Osteocyte (in vitro differentiated cells): Measurements from ENCODE around the gene ISY1. TPM values are rescaled to one million over a fixed set of nuclear protein-coding genes. Genes with fewer than 3 reads are reported as not detected.

Experiments
- DNase-seq: peaks from one replicate; pipeline ENCODE4 v3.0.0; 2021; ENCODE audit warnings: mixed read lengths; ENCODE audit not compliant: unreplicated experiment; ENCODE audit errors: extremely low spot score
- H3K27ac Mint-ChIP-seq: one replicate; pipeline ENCODE4 v1.8.0; 2021; ENCODE audit warnings: mild to moderate bottlenecking, mixed read lengths; ENCODE audit not compliant: unreplicated experiment
- H3K27me3 Mint-ChIP-seq: one replicate; pipeline ENCODE4 v1.8.0; 2021; ENCODE audit warnings: mixed read lengths; ENCODE audit not compliant: unreplicated experiment
- H3K36me3 Mint-ChIP-seq: one replicate; pipeline ENCODE4 v1.8.0; 2021; ENCODE audit warnings: mixed read lengths; ENCODE audit not compliant: unreplicated experiment
- H3K4me1 Mint-ChIP-seq: one replicate; pipeline ENCODE4 v1.8.0; 2021; ENCODE audit warnings: mixed read lengths; ENCODE audit not compliant: unreplicated experiment
- H3K4me3 Mint-ChIP-seq: one replicate; pipeline ENCODE4 v1.8.0; 2021; ENCODE audit warnings: mild to moderate bottlenecking, moderate library complexity, mixed read lengths; ENCODE audit not compliant: unreplicated experiment
- H3K9me3 Mint-ChIP-seq: one replicate; pipeline ENCODE4 v1.8.0; 2021; ENCODE audit warnings: mixed read lengths; ENCODE audit not compliant: unreplicated experiment
- total RNA-seq: library from RNA; stranded (reverse); gene quantifications from 2 replicates; pipeline ENCODE4 v1.2.1, GENCODE V29; 2021
- TF ChIP-seq, protein P1 (sequence below): fragments of 200-600 bp; sonication (generic); IDR thresholded peaks from 2 replicates; pipeline ENCODE4 v1.5.0; 2021; ENCODE audit warnings: antibody characterized with exemption, mild to moderate bottlenecking, moderate library complexity

ISY1 gene
- total RNA-seq, 1 donor from 2014 or later: 42.6 TPM

DNA sequence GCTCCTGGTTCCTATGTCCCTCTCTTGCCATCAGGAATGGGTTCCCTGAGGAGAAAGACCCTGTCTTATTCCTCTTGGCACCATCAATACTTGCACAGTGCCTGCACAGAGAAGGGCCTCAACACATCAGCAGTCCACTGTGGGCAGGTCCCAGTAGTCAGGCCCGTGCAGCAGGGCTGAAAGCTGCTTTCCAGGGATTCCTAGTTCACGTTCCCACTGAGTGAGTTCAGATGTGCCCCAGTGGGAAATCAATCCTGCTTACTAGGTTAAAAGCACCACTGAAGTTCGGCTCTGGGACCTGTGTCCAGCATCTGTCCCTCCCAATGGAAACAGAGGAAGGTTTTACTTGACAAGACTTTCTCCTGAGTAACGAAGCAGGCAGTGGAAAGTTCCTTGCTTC is 55.0 kb downstream of the ISY1 start:
- Mint-ChIP-seq H3K27me3 (no peaks in the 10 kb centered on the region), H3K36me3 (peaks cover 8% of the 10 kb centered on the region), H3K4me1 (no peaks in the 10 kb centered on the region), H3K27ac (no peak overlapping the region), H3K4me3 (no peak overlapping the region), H3K9me3 (no peaks in the 10 kb centered on the region)
- TF ChIP-seq, protein P1, sequence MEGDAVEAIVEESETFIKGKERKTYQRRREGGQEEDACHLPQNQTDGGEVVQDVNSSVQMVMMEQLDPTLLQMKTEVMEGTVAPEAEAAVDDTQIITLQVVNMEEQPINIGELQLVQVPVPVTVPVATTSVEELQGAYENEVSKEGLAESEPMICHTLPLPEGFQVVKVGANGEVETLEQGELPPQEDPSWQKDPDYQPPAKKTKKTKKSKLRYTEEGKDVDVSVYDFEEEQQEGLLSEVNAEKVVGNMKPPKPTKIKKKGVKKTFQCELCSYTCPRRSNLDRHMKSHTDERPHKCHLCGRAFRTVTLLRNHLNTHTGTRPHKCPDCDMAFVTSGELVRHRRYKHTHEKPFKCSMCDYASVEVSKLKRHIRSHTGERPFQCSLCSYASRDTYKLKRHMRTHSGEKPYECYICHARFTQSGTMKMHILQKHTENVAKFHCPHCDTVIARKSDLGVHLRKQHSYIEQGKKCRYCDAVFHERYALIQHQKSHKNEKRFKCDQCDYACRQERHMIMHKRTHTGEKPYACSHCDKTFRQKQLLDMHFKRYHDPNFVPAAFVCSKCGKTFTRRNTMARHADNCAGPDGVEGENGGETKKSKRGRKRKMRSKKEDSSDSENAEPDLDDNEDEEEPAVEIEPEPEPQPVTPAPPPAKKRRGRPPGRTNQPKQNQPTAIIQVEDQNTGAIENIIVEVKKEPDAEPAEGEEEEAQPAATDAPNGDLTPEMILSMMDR: no peak
- DNase-seq: no peak

DNA sequence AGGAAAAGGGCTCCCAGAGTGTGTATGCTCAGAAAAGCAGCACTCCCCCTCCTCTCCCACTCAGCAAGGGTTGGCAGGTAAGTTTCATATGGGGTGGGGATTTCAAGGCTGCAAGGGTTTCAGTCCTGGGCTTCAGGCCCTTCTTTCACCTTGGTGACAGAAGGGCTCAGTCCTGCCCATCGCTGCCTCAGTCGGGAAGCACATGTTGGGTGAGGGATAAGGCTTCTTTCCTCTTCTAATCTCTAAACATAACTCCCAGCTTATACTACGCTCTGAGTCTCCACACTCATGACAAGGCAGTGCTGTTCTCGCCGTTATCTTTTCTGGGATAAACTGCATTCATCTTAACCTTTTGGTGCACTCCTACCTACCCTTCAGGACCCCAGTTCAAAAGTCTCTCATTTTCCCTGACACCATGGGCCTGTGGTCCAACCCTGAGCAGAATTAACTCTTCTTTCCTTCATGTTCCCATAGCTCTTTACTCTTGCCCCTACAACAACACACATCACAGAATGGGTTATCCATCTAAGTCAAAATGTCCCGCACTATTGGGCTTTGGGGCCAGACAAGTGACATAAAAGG is 56.3 kb downstream of the ISY1 start:
- DNase-seq: no peak
- TF ChIP-seq, protein P1: no peak
- Mint-ChIP-seq H3K4me3 (no peak overlapping the region), H3K4me1 (no peaks in the 10 kb centered on the region), H3K27me3 (no peaks in the 10 kb centered on the region), H3K9me3 (no peaks in the 10 kb centered on the region), H3K27ac (no peak overlapping the region), H3K36me3 (peaks cover 8% of the 10 kb centered on the region)

DNA sequence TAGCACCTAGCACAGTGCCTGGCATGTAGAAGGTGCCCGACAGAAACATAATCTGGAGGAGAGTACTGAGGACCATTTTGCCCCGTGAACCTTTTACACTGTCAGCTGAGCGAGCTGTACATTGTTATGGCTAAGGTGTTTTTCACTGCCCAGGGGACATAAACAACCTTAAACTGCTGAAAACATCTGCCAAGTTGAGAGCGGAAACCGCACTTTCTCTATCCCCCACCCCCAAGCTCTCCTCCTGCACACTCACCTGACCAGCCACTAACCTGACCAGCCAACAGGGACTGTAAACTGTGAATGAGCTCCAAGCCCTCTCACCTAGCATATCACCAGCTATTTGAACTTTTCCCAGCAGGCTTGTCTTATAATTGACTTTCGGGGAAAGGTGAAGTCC is 56.8 kb downstream of the ISY1 start:
- H3K4me3 Mint-ChIP-seq: no peak overlapping the region
- H3K9me3 Mint-ChIP-seq: no peaks in the 10 kb centered on the region
- TF ChIP-seq, protein P1: no peak
- DNase-seq: no peak
- H3K27me3 Mint-ChIP-seq: no peaks in the 10 kb centered on the region
- no peaks in the 10 kb centered on the region for H3K4me1 Mint-ChIP-seq
- no peak overlapping the region for H3K27ac Mint-ChIP-seq
- H3K36me3 Mint-ChIP-seq: peaks cover 9% of the 10 kb centered on the region

DNA sequence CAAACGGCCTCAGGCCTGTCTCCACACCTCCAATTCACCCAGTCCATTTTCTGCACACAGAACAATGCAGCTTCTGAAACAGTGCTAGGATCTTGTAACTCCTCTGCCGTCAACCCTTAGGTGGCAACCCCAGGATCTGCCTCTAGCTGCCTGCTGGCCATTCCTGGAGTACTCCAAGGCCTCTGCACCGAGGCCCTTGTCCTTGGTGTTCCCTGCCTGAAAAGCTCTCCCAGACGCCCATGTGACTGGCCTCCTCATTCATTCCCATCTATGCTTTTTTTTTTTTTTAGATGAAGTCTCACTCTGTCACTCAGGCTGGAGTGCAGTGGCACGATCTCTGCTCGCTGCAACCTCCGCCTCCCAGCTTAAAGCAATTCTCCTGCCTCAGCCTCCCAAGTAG is 57.6 kb downstream of the ISY1 start:
- Mint-ChIP-seq H3K27ac (no peak overlapping the region), H3K36me3 (peaks cover 11% of the 10 kb centered on the region), H3K9me3 (peaks cover 2% of the 10 kb centered on the region), H3K27me3 (no peaks in the 10 kb centered on the region), H3K4me1 (no peaks in the 10 kb centered on the region), H3K4me3 (no peak overlapping the region)
- TF ChIP-seq, protein P1: no peak
- DNase-seq: no peak

DNA sequence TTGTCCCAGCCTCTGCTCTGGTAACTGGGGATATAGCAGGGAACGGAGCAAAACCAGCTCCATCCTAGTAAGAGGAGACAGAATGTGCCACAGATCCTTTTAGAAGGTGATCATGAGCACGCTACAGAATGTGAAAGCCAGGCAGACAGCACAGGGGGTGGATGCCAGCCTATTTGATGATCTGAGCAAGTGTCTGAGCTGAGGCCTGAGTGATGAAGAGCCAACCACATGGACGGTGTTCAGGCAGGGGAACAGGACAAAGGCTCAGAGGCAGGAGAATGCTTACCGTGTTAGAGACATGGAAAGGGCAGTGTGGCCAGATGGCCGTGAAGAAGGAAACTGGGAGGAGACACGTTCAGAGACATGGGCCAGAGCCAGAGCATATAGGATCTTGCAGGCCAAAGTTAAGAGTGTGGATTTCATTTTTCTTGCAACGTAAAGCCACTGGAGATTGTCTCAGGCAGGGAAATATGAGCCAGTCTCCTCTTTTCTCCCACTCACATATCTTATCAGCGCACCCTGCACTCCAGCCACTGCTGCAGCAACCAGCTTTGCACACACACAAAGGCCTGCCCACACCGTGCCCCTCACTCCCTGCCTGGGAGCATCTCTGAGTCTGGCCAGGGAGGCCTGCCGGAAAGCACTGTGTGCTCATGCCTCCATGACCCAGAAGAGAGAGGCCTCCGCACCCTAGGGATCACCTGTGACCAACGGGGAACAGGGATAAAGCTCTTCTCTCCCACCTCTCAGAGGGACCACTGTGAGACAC is 59.3 kb downstream of the ISY1 start:
- H3K9me3 Mint-ChIP-seq: peaks cover 4% of the 10 kb centered on the region
- H3K4me3 Mint-ChIP-seq: no peak overlapping the region
- no peaks in the 10 kb centered on the region for H3K27me3 Mint-ChIP-seq
- DNase-seq: no peak
- peaks cover 19% of the 10 kb centered on the region for H3K36me3 Mint-ChIP-seq
- H3K27ac Mint-ChIP-seq: no peak overlapping the region
- TF ChIP-seq, protein P1: no peak
- H3K4me1 Mint-ChIP-seq: no peaks in the 10 kb centered on the region
